HepG2 (cell line): Measurements from ENCODE around the gene CST11. TPM values are rescaled to one million over a fixed set of nuclear protein-coding genes. Genes with fewer than 3 reads are reported as not detected.

Experiments used
- ATAC-seq: fragments of 200-7000 bp; cut with Tn5 transposase; 3 replicates; pipeline ENCODE4 v1.9.1; 2020; ENCODE audit warnings: mild to moderate bottlenecking, moderate library complexity
- BruUV-seq: library from RNA; stranded (reverse); fragments of 400-500 nt; replicated peaks from 2 replicates; lab custom pipeline; 2021; lab: Mats Ljungman, UMichigan
- CTCF ChIA-PET: fragments of 300-600 bp; formaldehyde crosslinking; extraction: SDS; loops from one replicate; lab custom pipeline; 2021; ENCODE audit warnings: low total read pairs, inconsistent platforms, low intra/inter-chr PET ratio; lab: Yijun Ruan, JAX
- POLR2A ChIA-PET: fragments of 350-600 bp; sonication (Branson Sonifier 250); formaldehyde crosslinking; loops from one replicate; lab custom pipeline; 2020; ENCODE audit warnings: antibody characterized with exemption, inconsistent platforms; lab: Yijun Ruan, JAX
- DNase-seq: peaks from one replicate; pipeline ENCODE4 v3.0.0-alpha.2; 2015; ENCODE audit warnings: low spot score
- FAIRE-seq: peaks from 3 replicates; lab custom pipeline; 2011; peaks lifted over from hg19 to GRCh38; lab: Jason Lieb, UNC
- H2AFZ ChIP-seq: one replicate; pipeline ENCODE4 v1.6.1; 2011; ENCODE audit warnings: low read length, inconsistent platforms
- H3K27ac ChIP-seq: fragments of 300-600 bp; 3 replicates; pipeline ENCODE4 v1.8.0; 2011; ENCODE audit warnings: mixed run types, mild to moderate bottlenecking, mixed read lengths, low read length, inconsistent platforms; ENCODE audit not compliant: insufficient read depth; ENCODE audit errors: extremely low read length
- H3K27me3 ChIP-seq, 2 experiments: fragments of 200-600 bp in 1 of 2; 2 replicates in 1 of 2; 3 replicates in 1 of 2; pipeline versions ENCODE4 v1.6.0 to v1.8.0; 2011; ENCODE audit warnings: low read length in 2 of 2, mild to moderate bottlenecking in 2 of 2, moderate library complexity in 2 of 2, inconsistent platforms in 1 of 2; ENCODE audit not compliant: insufficient read depth in 2 of 2, control insufficient read depth in 1 of 2
- H3K36me3 ChIP-seq, 2 experiments: fragments of 200-600 bp in 1 of 2; replicated peaks in 1 of 2; 2 replicates in 1 of 2; 3 replicates in 1 of 2; pipeline versions ENCODE4 v1.5.1 to v1.8.0; 2011; ENCODE audit warnings: low read length in 2 of 2, inconsistent platforms in 1 of 2; ENCODE audit not compliant: insufficient read depth in 2 of 2, control insufficient read depth in 1 of 2
- H3K4me1 ChIP-seq: 2 replicates; pipeline ENCODE4 v1.5.1; 2012; ENCODE audit warnings: low read length, inconsistent platforms; ENCODE audit not compliant: insufficient read depth
- H3K4me2 ChIP-seq: 2 replicates; pipeline ENCODE4 v1.6.0; 2011; ENCODE audit warnings: low read depth, low read length, inconsistent platforms
- H3K4me3 ChIP-seq, 3 experiments: fragments of 200-600 bp in 1 of 3; sonication (generic), shearing (Covaris generic) in 1 of 3; replicated peaks in 1 of 3; 2 replicates each; pipeline ENCODE4 v1.5.1; 2011 to 2016; ENCODE audit warnings: low read length in 3 of 3, inconsistent platforms in 2 of 3, low read depth in 2 of 3, mild to moderate bottlenecking in 2 of 3, control low read depth in 1 of 3, mixed read lengths in 1 of 3; ENCODE audit not compliant: insufficient read depth in 1 of 3
- H3K79me2 ChIP-seq: one replicate; pipeline ENCODE4 v1.6.1; 2011; ENCODE audit warnings: low read length, inconsistent platforms; ENCODE audit not compliant: insufficient read depth
- H3K9ac ChIP-seq: 2 replicates; pipeline ENCODE4 v1.6.0; 2011; ENCODE audit warnings: mild to moderate bottlenecking, low read depth, low read length, inconsistent platforms; ENCODE audit not compliant: insufficient read depth
- H3K9me3 ChIP-seq: 2 replicates; pipeline ENCODE4 v1.5.1; 2012; ENCODE audit warnings: mild to moderate bottlenecking, low read length
- H4K20me1 ChIP-seq: 2 replicates; pipeline ENCODE4 v1.6.0; 2011; ENCODE audit warnings: inconsistent platforms, mild to moderate bottlenecking, low read length, moderate library complexity; ENCODE audit not compliant: insufficient read depth
- ELF3 ChIP-seq: IDR thresholded peaks from 2 replicates; pipeline ENCODE4 v1.6.1; 2016; ENCODE audit warnings: missing genetic modification reagents, missing compliant biosample characterization
- GATAD2A ChIP-seq: IDR thresholded peaks from 2 replicates; pipeline ENCODE4 v1.6.1; 2016
- PHF20 ChIP-seq: sonication (generic); formaldehyde crosslinking; IDR thresholded peaks from 2 replicates; pipeline ENCODE4 v1.5.0; 2020; ENCODE audit warnings: mild to moderate bottlenecking, missing genetic modification reagents
- THYN1 ChIP-seq: sonication (generic); formaldehyde crosslinking; IDR thresholded peaks from 2 replicates; pipeline ENCODE4 v1.8.1; 2023; ENCODE audit warnings: low read depth, mild to moderate bottlenecking, moderate library complexity, missing genetic modification reagents, borderline replicate concordance
- U2AF1 ChIP-seq: fragments of 200-400 bp; formaldehyde crosslinking; optimal IDR thresholded peaks from 2 replicates; pipeline ENCODE3; 2017; ENCODE audit warnings: mild to moderate bottlenecking, low read depth, low read length
- ZNF24 ChIP-seq: fragments of 450-650 bp; IDR thresholded peaks from 2 replicates; pipeline ENCODE4 v1.6.1; 2017; ENCODE audit warnings: antibody characterized with exemption, mild to moderate bottlenecking
- ZNF3 ChIP-seq: IDR thresholded peaks from 2 replicates; pipeline ENCODE4 v1.7.0; 2017; ENCODE audit warnings: inconsistent platforms
- ZNF709 ChIP-seq: sonication (generic); formaldehyde crosslinking; IDR thresholded peaks from 2 replicates; pipeline ENCODE4 v1.5.0; 2020; ENCODE audit warnings: mild to moderate bottlenecking, missing genetic modification reagents
- WGBS: methylation state at CpG from one replicate; pipeline ENCODE4 v1.1.6; 2017; ENCODE audit warnings: low lambda C conversion rate; 5-methylcytosine and 5-hydroxymethylcytosine counted together
- in situ Hi-C: cut with HindIII; loops from 2 replicates; pipeline ENCODE4 v1.10.0; 2017; ENCODE audit warnings: low pct_unique_long_range_greater_than_20kb; ENCODE audit not compliant: extremely low pct_ligation_motif_present
- intact Hi-C: fragments of 100-400 bp; cut with micrococcal nuclease; formaldehyde crosslinking; loops from one replicate; pipeline ENCODE4 v1.10.0; 2022; ENCODE audit not compliant: unreplicated experiment
- polyA plus RNA-seq, 8 experiments: library from polyadenylated mRNA; depleted of rRNA in 3 of 8; stranded (reverse) in 7 of 8; unstranded in 1 of 8; fragments of >200 nt; fragmentation: Illumina TruSeq in 4 of 8; extraction: Trizol in 4 of 8; gene quantifications; 2 replicates each; pipeline versions ENCODE4 v1.2.1 to v1.2.3, GENCODE V29; 2011 to 2016; ENCODE audit warnings: low read depth in 4 of 8, missing spikeins in 1 of 8, mixed read lengths in 1 of 8; ENCODE audit not compliant: insufficient read depth in 1 of 8
- total RNA-seq, 5 experiments: library from RNA; depleted of rRNA; stranded (reverse); fragments of >200 nt; fragmentation: Illumina TruSeq; extraction: Trizol; gene quantifications; 2 replicates each; pipeline ENCODE4 v1.2.3, GENCODE V29; 2016; ENCODE audit warnings: low read depth in 1 of 5
- TF ChIP-seq, protein P1 (sequence below): sonication (generic); formaldehyde crosslinking; IDR thresholded peaks from 2 replicates; pipeline ENCODE4 v1.5.0; 2020; ENCODE audit warnings: mild to moderate bottlenecking, missing genetic modification reagents
- TF ChIP-seq, protein P2 (sequence below): sonication (generic); formaldehyde crosslinking; IDR thresholded peaks from 2 replicates; pipeline ENCODE4 v1.4.0; 2020; ENCODE audit warnings: missing genetic modification reagents, mild to moderate bottlenecking, borderline replicate concordance
- TF ChIP-seq, protein P3 (sequence below): sonication (generic); formaldehyde crosslinking; IDR thresholded peaks from 2 replicates; pipeline ENCODE4 v1.5.0; 2020; ENCODE audit warnings: mild to moderate bottlenecking, missing genetic modification reagents
- TF ChIP-seq, protein P4 (sequence below): sonication (generic); formaldehyde crosslinking; IDR thresholded peaks from 2 replicates; pipeline ENCODE4 v1.5.0; 2020; ENCODE audit warnings: missing genetic modification reagents

The CST11 gene
- total and polyA plus RNA-seq, 2 of the 13 experiments (the other 11 are each of a cell fraction or from before 2014, with no cell fraction given), result not detected

DNA sequence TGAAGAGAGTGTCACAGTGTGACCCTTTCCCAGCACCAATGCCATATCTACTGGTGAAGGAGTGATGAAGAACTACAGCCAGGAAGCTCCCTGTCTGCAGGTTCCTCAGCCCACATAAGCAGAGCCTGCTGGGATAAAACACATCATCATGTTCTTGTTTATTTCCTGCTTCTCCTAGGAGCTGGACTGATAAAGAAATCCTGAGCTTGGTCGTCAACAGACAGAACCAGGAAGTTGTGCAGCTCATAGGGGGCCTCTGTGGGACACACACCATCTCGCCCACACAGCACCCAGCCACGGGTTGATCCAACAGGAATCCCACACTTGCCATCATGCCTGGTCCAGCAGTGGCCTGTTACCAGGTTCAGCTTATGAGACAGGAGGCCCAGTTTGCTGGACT, 16.0 kb downstream of the CST11 start (continued):
- TF ChIP-seq, protein P1, sequence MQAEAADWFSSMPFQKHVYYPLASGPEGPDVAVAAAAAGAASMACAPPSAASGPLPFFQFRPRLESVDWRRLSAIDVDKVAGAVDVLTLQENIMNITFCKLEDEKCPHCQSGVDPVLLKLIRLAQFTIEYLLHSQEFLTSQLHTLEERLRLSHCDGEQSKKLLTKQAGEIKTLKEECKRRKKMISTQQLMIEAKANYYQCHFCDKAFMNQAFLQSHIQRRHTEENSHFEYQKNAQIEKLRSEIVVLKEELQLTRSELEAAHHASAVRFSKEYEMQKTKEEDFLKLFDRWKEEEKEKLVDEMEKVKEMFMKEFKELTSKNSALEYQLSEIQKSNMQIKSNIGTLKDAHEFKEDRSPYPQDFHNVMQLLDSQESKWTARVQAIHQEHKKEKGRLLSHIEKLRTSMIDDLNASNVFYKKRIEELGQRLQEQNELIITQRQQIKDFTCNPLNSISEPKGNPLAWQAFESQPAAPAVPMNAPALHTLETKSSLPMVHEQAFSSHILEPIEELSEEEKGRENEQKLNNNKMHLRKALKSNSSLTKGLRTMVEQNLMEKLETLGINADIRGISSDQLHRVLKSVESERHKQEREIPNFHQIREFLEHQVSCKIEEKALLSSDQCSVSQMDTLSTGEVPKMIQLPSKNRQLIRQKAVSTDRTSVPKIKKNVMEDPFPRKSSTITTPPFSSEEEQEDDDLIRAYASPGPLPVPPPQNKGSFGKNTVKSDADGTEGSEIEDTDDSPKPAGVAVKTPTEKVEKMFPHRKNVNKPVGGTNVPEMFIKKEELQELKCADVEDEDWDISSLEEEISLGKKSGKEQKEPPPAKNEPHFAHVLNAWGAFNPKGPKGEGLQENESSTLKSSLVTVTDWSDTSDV (CRISPR knock-in tag), result no peak

DNA sequence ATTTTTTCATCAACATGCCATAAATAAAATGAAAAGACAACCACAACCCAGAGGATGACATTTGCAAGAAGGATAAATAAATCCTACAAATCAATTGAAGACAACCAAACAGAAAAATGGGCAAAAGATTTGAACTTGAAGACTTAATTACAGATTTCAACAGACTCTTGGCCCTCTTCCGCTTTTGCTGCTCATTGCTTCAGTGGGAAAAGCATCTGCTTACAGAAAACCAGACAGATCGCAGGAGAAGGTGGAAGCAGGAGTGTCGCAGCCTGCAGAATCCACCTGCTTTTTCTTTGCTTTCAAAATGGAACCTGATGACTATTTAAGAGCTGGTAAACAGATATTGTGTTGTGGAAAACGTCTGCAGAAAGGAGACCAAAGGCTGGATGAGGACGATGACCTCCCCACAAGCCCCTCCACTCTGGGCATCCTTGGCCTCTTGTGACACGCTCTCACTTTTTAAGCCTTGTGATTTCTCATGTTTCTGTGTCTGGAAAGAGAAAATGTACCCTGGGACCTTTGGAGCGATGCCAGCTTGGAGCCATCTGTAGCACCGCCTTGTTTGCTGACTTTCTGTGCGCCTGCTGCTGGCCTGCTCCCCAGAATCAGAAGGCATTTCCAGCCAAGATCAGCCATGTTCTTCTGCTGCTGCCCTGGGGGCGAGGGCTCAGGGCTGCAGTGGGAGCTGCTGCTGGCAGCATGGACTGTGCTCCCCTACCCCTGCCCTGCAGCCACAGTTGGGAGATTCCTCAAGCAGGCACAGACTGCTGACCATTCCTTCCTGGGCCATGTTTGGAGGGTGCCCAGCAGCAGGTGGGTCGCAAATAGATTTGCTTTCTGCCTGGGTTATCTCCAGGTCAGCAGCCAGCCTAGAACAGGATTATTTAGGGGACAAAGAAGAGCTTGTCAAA, 16.8 kb downstream of the CST11 start:
- ATAC-seq, result peak; percentile 93
- TF ChIP-seq ELF3 (CRISPR knock-in tag) (peak; percentile 26), ZNF709 (CRISPR knock-in tag) (no peak), U2AF1 (no peak), THYN1 (CRISPR knock-in tag) (no peak), ZNF24 (no peak), ZNF3 (CRISPR knock-in tag) (peak; percentile 62; the same call in 1 of the 2 replicates), GATAD2A (no peak; the same call in none of the 2 replicates), PHF20 (CRISPR knock-in tag) (peak; percentile 45; the same call in 1 of the 2 replicates)
- TF ChIP-seq, protein P2, sequence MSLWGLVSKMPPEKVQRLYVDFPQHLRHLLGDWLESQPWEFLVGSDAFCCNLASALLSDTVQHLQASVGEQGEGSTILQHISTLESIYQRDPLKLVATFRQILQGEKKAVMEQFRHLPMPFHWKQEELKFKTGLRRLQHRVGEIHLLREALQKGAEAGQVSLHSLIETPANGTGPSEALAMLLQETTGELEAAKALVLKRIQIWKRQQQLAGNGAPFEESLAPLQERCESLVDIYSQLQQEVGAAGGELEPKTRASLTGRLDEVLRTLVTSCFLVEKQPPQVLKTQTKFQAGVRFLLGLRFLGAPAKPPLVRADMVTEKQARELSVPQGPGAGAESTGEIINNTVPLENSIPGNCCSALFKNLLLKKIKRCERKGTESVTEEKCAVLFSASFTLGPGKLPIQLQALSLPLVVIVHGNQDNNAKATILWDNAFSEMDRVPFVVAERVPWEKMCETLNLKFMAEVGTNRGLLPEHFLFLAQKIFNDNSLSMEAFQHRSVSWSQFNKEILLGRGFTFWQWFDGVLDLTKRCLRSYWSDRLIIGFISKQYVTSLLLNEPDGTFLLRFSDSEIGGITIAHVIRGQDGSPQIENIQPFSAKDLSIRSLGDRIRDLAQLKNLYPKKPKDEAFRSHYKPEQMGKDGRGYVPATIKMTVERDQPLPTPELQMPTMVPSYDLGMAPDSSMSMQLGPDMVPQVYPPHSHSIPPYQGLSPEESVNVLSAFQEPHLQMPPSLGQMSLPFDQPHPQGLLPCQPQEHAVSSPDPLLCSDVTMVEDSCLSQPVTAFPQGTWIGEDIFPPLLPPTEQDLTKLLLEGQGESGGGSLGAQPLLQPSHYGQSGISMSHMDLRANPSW (CRISPR knock-in tag), result no peak
- TF ChIP-seq, protein P3, sequence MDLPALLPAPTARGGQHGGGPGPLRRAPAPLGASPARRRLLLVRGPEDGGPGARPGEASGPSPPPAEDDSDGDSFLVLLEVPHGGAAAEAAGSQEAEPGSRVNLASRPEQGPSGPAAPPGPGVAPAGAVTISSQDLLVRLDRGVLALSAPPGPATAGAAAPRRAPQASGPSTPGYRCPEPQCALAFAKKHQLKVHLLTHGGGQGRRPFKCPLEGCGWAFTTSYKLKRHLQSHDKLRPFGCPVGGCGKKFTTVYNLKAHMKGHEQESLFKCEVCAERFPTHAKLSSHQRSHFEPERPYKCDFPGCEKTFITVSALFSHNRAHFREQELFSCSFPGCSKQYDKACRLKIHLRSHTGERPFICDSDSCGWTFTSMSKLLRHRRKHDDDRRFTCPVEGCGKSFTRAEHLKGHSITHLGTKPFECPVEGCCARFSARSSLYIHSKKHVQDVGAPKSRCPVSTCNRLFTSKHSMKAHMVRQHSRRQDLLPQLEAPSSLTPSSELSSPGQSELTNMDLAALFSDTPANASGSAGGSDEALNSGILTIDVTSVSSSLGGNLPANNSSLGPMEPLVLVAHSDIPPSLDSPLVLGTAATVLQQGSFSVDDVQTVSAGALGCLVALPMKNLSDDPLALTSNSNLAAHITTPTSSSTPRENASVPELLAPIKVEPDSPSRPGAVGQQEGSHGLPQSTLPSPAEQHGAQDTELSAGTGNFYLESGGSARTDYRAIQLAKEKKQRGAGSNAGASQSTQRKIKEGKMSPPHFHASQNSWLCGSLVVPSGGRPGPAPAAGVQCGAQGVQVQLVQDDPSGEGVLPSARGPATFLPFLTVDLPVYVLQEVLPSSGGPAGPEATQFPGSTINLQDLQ (CRISPR knock-in tag), result no peak
- TF ChIP-seq, protein P4, sequence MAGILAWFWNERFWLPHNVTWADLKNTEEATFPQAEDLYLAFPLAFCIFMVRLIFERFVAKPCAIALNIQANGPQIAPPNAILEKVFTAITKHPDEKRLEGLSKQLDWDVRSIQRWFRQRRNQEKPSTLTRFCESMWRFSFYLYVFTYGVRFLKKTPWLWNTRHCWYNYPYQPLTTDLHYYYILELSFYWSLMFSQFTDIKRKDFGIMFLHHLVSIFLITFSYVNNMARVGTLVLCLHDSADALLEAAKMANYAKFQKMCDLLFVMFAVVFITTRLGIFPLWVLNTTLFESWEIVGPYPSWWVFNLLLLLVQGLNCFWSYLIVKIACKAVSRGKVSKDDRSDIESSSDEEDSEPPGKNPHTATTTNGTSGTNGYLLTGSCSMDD (CRISPR knock-in tag), result no peak

More for the DNA sequence above, 16.8 kb downstream of the CST11 start:
- in situ Hi-C loops (no loop called here), intact Hi-C loops (no loop called here)
- Histone ChIP-seq H3K36me3 (no peaks in the 10 kb centered on the region), H4K20me1 (no peaks in the 10 kb centered on the region), H3K9ac (peak overlapping the region; percentile 52), H3K79me2 (no peaks in the 10 kb centered on the region), H3K4me3 (peak overlapping the region; percentile 38 to 67 (median 47)), H3K4me1 (peaks cover 41% of the 10 kb centered on the region), H3K27ac (peak overlapping the region; percentile 50), H3K27me3 (no peaks in the 10 kb centered on the region; a peak in 1 of 5 replicates), H3K9me3 (no peaks in the 10 kb centered on the region), H3K4me2 (peak overlapping the region; percentile 96), H2AFZ (peak overlapping the region; percentile 66)
- no TSS peak for BruUV-seq
- ChIA-PET CTCF (no interaction called here), POLR2A (interaction anchor here (0.6 to 3.2 kb wide), 17 partner anchors 10 to 1005 kb away, joined by 3 to 30 read pairs (median 5); partner anchors contain the start of genes CST3, GZF1, NAPB and NXT1)
- FAIRE-seq (peak; percentile 79), DNase-seq (peak; percentile 86)
- 12% methylated on average over 11 of the region's 11 CpGs for WGBS
